NCI-H748 (cell line): ENCODE data around the gene CPED1.
"Not testable (repeated sequence)": the region's sequence is repeated elsewhere in the genome, so short reads cannot be mapped to it uniquely, and the experiment has no call there.

Source experiments
- DNase-seq: peaks from one replicate; lab custom pipeline; 2025; ENCODE audit not compliant: unreplicated experiment; lab: John Stamatoyannopoulos, UW

CPED1 gene

GRCh38 chr7:121274467-121274866 lies 286.0 kb downstream of the CPED1 start:
- no peak for DNase-seq

- peak; percentile 93 for DNase-seq
Observed at GRCh38 chr7:121275204-121275603, 286.7 kb downstream of the CPED1 start.

- DNase-seq = no peak
Observed at GRCh38 chr7:121276313-121276712, 287.8 kb downstream of the CPED1 start.

GRCh38 chr7:121278120-121279021 lies 289.9 kb downstream of the CPED1 start:
- DNase-seq = peak; percentile 51

GRCh38 chr7:121279060-121279620 lies 290.6 kb downstream of the CPED1 start:
- DNase-seq = no peak

DNA sequence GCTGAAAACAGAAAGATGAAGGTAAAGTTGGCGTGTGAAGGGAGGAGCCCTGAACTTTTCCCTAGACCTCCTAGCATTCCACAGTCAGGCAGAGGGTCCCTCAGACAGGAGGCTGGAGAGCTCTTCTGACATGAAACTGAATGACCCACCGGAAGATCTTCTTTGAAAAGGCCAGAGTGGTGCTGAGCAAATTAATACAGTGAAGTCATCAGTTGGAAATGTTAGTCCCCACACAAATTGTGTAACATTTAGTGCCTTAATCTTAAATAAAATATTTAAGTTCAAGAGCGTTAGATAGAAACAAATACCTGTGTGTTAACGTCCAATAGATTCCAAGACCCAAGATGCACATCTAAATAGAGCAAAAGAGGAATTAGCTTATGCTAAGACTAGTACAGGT lies 291.3 kb downstream of the CPED1 start:
- DNase-seq = no peak

GRCh38 chr7:121280656-121281055 lies 292.1 kb downstream of the CPED1 start:
- no peak for DNase-seq

DNA sequence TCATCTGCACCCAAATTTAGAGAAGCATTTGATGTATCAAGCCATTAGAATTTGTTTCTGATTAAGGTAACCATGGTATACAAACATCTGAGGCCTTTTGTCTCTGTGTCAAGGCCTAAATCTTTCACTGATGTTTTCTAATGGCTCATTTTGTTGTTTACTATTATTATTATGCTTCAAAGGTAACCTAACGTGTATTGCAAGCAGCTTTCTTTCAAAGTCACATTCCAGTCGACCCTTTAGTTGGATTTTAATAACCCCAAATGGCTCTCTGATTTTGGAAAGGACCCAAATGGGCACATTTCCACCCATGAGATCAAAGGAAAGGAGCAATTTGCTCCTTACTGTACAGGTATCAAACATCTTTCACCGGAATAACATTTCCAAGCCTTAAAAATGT lies 293.6 kb downstream of the CPED1 start:
- DNase-seq = no peak

- DNase-seq = no peak
Observed at GRCh38 chr7:121285066-121285667, 296.7 kb downstream of the CPED1 start.

GRCh38 chr7:121286186-121286585 lies 297.7 kb downstream of the CPED1 start:
- no peak for DNase-seq

GRCh38 chr7:121286742-121287734 lies 298.5 kb downstream of the CPED1 start:
- DNase-seq = no peak

DNA sequence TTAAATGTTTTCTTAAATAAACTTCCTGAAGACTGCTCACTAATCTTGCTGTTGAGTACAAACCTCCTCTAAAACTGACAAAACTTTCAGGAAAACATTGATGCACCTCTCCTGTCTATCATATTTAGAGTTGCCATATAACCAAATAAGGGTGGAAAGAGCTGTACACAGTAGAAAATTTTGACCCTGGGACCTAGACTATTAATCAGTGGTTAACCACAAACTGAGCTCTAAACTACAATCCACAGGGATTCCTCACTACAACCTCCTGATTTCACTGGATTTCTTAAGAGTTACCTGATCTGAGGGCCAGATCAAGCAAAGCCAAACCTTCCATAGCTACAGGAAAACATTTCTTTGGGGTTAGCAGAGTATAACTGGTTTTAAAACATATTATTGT lies 300.4 kb downstream of the CPED1 start:
- DNase-seq = no peak

- not testable (repeated sequence) for DNase-seq
Observed at GRCh38 chr7:121289930-121290329, 301.4 kb downstream of the CPED1 start.

DNA sequence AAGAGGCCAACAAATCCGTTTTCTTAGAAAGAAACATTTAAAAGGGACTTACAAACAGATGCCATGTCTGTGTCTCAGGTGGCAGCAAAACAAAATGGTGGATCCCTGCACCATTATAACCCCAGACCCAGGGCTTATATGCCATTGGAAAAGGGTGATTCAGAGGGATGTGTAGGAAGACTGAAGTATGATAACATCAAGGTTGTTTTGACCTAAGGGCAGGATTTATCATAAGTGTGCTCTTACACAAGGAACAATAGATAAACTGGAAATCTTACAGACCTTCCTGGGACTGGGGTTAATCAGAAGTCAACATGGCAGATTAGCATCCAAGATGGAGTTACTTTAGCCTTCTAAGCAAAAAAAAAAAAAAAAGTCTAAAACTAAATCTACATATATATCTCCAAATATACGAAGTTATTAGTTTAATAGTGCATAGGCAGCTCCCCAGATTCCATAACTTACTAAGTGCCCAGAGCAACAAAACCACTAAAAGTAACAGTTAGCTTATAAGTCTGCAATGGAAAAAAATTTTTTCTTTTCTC lies 306.0 kb downstream of the CPED1 start:
- no peak for DNase-seq

DNA sequence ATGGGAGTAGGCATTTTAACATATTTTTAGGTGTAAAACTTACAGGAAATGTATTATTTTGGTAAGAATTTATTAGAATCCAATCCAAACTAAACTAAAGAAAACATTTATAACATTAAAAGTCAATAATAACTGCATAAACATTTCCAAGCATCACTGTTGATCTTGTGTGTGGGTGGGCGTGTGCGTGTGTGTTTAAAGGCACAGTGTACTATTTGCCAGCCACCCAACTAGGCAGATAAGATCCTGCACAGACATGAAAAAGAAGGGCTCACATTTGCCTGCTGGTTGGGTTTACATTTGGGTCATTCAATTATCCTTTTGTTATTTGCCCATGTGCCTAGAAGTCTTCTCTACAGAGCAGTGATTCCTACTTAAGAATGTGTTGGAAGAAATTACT lies 309.3 kb downstream of the CPED1 start:
- DNase-seq = no peak

- DNase-seq = no peak
Observed at GRCh38 chr7:121298831-121299239, 310.3 kb downstream of the CPED1 start.

GRCh38 chr7:121300685-121301420 lies 312.3 kb downstream of the CPED1 start:
- no peak for DNase-seq

DNA sequence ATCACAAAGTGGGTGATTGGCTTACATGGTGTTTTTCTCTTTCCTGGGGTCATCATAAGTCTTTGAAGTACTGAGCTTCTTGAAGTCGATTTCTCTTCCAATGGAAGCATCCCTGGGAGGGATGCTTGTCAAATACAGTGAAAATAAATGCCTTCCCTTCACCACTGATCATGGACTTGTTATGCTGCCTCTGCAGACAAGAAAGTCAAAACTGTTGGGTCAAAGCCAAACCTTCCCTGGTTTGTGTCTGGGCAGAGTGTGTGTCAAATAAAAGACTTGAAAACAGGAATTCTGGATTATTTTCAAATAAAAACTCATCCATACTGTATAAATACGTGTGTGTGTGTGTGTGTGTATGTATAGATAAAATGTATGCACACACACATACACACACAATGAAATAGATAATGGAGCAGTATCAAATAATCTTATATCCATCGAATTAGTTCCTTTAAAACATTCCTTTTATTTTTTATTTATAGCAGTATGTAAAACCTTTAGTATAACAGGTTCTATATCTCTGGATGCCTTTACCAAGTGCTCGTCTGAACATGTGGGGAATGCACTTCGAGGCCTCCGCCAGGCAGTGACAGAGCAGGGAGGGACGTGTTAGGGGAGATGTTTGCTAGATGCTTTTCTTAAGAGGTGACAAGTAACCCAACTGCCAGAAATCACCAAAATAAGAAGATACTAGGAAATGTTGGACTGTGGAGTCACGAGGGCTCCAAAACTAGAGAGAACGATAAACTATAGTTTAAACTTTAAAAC lies 313.1 kb downstream of the CPED1 start:
- DNase-seq = no peak

- DNase-seq = peak; percentile 14
Observed at GRCh38 chr7:121302214-121302745, 313.8 kb downstream of the CPED1 start.
